ENCODE measurements around the gene TPRX1.

GRCh38 chr19:47819858-47820257 is 15.5 kb upstream of the TPRX1 start:
- TF ChIP-seq, protein P1, sequence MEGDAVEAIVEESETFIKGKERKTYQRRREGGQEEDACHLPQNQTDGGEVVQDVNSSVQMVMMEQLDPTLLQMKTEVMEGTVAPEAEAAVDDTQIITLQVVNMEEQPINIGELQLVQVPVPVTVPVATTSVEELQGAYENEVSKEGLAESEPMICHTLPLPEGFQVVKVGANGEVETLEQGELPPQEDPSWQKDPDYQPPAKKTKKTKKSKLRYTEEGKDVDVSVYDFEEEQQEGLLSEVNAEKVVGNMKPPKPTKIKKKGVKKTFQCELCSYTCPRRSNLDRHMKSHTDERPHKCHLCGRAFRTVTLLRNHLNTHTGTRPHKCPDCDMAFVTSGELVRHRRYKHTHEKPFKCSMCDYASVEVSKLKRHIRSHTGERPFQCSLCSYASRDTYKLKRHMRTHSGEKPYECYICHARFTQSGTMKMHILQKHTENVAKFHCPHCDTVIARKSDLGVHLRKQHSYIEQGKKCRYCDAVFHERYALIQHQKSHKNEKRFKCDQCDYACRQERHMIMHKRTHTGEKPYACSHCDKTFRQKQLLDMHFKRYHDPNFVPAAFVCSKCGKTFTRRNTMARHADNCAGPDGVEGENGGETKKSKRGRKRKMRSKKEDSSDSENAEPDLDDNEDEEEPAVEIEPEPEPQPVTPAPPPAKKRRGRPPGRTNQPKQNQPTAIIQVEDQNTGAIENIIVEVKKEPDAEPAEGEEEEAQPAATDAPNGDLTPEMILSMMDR (conservative IDR thresholded peaks at IDR 0.05; ENCODE audit: low read depth, low read length): no peak
- no peak for TF ChIP-seq CHD1 (IDR thresholded peaks at IDR 0.05; ENCODE audit: low read depth, low read length)
- TF ChIP-seq, protein P2, sequence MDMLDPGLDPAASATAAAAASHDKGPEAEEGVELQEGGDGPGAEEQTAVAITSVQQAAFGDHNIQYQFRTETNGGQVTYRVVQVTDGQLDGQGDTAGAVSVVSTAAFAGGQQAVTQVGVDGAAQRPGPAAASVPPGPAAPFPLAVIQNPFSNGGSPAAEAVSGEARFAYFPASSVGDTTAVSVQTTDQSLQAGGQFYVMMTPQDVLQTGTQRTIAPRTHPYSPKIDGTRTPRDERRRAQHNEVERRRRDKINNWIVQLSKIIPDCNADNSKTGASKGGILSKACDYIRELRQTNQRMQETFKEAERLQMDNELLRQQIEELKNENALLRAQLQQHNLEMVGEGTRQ (IDR thresholded peaks at IDR 0.05; ENCODE audit: low read depth, low read length): no peak
- no peak for TF ChIP-seq CEBPB (IDR thresholded peaks at IDR 0.05; ENCODE audit: low read depth, low read length)
- no peak for TF ChIP-seq POLR2A (IDR thresholded peaks at IDR 0.05; ENCODE audit: low read depth, low read length)
- no peak for TF ChIP-seq RCOR1 (IDR thresholded peaks at IDR 0.05; ENCODE audit: insufficient replicate concordance, low read length)
- no peak for TF ChIP-seq FOS (IDR thresholded peaks at IDR 0.05; ENCODE audit: low read depth, low read length)
- no peak for TF ChIP-seq MXI1 (IDR thresholded peaks at IDR 0.05; ENCODE audit: borderline replicate concordance, low read depth, low read length)
- TF ChIP-seq RAD21 (IDR thresholded peaks at IDR 0.05; ENCODE audit: low read length): no peak
- TF ChIP-seq NFE2L2 (IDR thresholded peaks at IDR 0.05; ENCODE audit: low read depth, low read length): no peak

All from IMR-90 (cell line).